Osteocyte (in vitro differentiated cells): ENCODE results near the gene KIF18B. TPM values are rescaled to one million over a fixed set of nuclear protein-coding genes. Genes with fewer than 3 reads are reported as not detected.

Experiments used
- DNase-seq: peaks from one replicate; pipeline ENCODE4 v3.0.0; 2021; ENCODE audit warnings: mixed read lengths; ENCODE audit not compliant: unreplicated experiment; ENCODE audit errors: extremely low spot score
- H3K27ac Mint-ChIP-seq: one replicate; pipeline ENCODE4 v1.8.0; 2021; ENCODE audit warnings: mild to moderate bottlenecking, mixed read lengths; ENCODE audit not compliant: unreplicated experiment
- H3K27me3 Mint-ChIP-seq: one replicate; pipeline ENCODE4 v1.8.0; 2021; ENCODE audit warnings: mixed read lengths; ENCODE audit not compliant: unreplicated experiment
- H3K36me3 Mint-ChIP-seq: one replicate; pipeline ENCODE4 v1.8.0; 2021; ENCODE audit warnings: mixed read lengths; ENCODE audit not compliant: unreplicated experiment
- H3K4me1 Mint-ChIP-seq: one replicate; pipeline ENCODE4 v1.8.0; 2021; ENCODE audit warnings: mixed read lengths; ENCODE audit not compliant: unreplicated experiment
- H3K4me3 Mint-ChIP-seq: one replicate; pipeline ENCODE4 v1.8.0; 2021; ENCODE audit warnings: mild to moderate bottlenecking, moderate library complexity, mixed read lengths; ENCODE audit not compliant: unreplicated experiment
- H3K9me3 Mint-ChIP-seq: one replicate; pipeline ENCODE4 v1.8.0; 2021; ENCODE audit warnings: mixed read lengths; ENCODE audit not compliant: unreplicated experiment
- total RNA-seq: library from RNA; stranded (reverse); gene quantifications from 2 replicates; pipeline ENCODE4 v1.2.1, GENCODE V29; 2021
- TF ChIP-seq, protein P1 (sequence below): fragments of 200-600 bp; sonication (generic); IDR thresholded peaks from 2 replicates; pipeline ENCODE4 v1.5.0; 2021; ENCODE audit warnings: antibody characterized with exemption, mild to moderate bottlenecking, moderate library complexity

KIF18B gene
- total RNA-seq, 1 donor from 2014 or later, result 6.9 TPM

GRCh38 chr17:44910231-44911106, 37.1 kb downstream of the KIF18B start:
- no peak overlapping the region for H3K4me3 Mint-ChIP-seq
- peaks cover 40% of the 10 kb centered on the region for H3K4me1 Mint-ChIP-seq
- H3K9me3 Mint-ChIP-seq, result no peaks in the 10 kb centered on the region
- peak overlapping the region; percentile 78 for H3K27ac Mint-ChIP-seq
- TF ChIP-seq, protein P1, sequence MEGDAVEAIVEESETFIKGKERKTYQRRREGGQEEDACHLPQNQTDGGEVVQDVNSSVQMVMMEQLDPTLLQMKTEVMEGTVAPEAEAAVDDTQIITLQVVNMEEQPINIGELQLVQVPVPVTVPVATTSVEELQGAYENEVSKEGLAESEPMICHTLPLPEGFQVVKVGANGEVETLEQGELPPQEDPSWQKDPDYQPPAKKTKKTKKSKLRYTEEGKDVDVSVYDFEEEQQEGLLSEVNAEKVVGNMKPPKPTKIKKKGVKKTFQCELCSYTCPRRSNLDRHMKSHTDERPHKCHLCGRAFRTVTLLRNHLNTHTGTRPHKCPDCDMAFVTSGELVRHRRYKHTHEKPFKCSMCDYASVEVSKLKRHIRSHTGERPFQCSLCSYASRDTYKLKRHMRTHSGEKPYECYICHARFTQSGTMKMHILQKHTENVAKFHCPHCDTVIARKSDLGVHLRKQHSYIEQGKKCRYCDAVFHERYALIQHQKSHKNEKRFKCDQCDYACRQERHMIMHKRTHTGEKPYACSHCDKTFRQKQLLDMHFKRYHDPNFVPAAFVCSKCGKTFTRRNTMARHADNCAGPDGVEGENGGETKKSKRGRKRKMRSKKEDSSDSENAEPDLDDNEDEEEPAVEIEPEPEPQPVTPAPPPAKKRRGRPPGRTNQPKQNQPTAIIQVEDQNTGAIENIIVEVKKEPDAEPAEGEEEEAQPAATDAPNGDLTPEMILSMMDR, result no peak
- no peaks in the 10 kb centered on the region for H3K27me3 Mint-ChIP-seq
- no peaks in the 10 kb centered on the region for H3K36me3 Mint-ChIP-seq
- DNase-seq, result no peak

DNA sequence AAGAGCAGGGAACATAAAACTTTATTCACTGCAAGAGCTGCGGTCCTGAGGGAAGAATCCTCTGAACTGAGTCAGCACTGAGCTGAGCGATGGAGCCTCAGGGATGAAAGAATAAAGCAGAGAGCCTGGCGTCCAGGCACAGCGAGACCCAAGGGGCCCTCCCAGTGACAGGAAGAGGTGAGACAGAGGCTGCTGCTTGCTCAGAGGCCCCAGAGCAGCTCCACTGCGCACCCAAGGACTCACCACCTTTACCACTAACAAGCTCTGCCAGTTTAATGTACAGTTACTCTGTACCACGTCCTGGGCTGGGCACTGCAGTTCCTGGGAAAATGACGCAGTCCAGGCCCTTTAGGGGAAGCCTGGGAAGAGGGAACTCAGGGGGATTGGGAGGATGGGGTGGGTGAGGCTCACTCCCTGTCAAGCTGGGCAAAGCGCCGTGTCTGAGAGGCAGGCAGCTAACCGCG, 37.9 kb downstream of the KIF18B start:
- Mint-ChIP-seq H3K27me3 (no peaks in the 10 kb centered on the region), H3K27ac (peak overlapping the region; percentile 78), H3K4me1 (peaks cover 46% of the 10 kb centered on the region)

DNA sequence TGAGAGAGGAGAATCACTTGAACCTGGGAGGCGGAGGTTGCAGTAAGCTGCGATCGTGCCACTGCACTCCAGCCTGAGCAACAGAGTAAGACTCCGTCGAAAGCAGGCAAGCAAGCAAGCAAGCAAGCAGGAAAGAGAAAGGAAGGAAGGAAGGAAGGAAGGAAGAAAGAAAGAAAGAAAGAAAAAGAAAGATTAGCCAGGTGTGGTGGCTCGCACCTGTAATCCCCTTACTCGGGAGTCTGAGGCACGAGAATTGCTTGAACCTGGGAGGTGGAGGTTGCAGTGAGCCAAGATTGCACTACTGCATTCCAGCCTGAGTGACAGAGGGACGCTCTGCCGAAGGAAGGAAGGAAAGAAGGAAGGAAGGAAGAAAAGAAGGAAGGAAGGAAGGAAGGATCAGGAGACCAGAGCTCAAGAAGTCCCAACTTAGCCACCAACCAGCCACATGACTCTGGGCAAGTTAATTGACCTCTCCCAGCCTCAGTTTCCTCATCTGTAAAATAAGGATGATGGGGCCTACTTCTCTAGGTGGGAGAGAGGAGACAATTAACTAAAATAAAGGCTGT, 38.7 kb downstream of the KIF18B start:
- TF ChIP-seq, protein P1, result no peak
- H3K4me3 Mint-ChIP-seq, result no peak overlapping the region
- peaks cover 46% of the 10 kb centered on the region for H3K4me1 Mint-ChIP-seq
- H3K27ac Mint-ChIP-seq, result peak overlapping the region; percentile 75
- no peaks in the 10 kb centered on the region for H3K36me3 Mint-ChIP-seq
- DNase-seq, result no peak
- no peaks in the 10 kb centered on the region for H3K9me3 Mint-ChIP-seq
- no peaks in the 10 kb centered on the region for H3K27me3 Mint-ChIP-seq

More for the DNA sequence above, 37.9 kb downstream of the KIF18B start:
- Mint-ChIP-seq H3K4me3 (no peak overlapping the region), H3K9me3 (no peaks in the 10 kb centered on the region), H3K36me3 (no peaks in the 10 kb centered on the region)
- no peak for DNase-seq
- TF ChIP-seq, protein P1, result no peak

GRCh38 chr17:44907729-44908470, 39.7 kb downstream of the KIF18B start:
- H3K4me3 Mint-ChIP-seq, result no peak overlapping the region
- TF ChIP-seq, protein P1, result no peak
- no peaks in the 10 kb centered on the region for H3K27me3 Mint-ChIP-seq
- peaks cover 46% of the 10 kb centered on the region for H3K4me1 Mint-ChIP-seq
- no peaks in the 10 kb centered on the region for H3K9me3 Mint-ChIP-seq
- H3K27ac Mint-ChIP-seq, result peak overlapping the region; percentile 41
- DNase-seq, result no peak
- H3K36me3 Mint-ChIP-seq, result no peaks in the 10 kb centered on the region
